ENCODE data around the gene IFT122.

Gene IFT122

DNA sequence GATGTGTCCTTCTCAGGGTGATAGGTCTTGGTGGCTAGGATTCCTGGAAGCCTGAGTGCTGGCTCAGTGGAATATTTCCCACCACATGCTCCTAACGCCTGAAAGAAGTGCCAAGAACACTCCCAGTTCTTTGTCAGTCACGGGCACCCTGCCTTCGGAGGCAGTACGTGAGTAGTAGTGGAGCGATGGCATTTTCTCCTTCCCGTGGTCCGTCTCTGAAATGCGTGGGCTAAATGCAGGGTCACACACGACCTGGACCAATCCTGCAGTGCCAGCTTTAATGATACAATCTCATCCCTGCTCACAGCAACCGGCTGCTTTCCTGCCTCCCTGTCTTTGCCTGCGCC lies 117.5 kb downstream of the IFT122 start:
- DNase-seq (ENCODE audit: low read depth) = no peak

- no peak for DNase-seq (ENCODE audit: low read depth)
Observed at GRCh38 chr3:129558081-129558771, 118.2 kb downstream of the IFT122 start.

- DNase-seq (ENCODE audit: low read depth) = peak; percentile 76
Observed at GRCh38 chr3:129558772-129559564, 118.9 kb downstream of the IFT122 start.

GRCh38 chr3:129559565-129560079 lies 119.6 kb downstream of the IFT122 start:
- DNase-seq (ENCODE audit: low read depth) = no peak

GRCh38 chr3:129560269-129560787 lies 120.3 kb downstream of the IFT122 start:
- peak; percentile 71 for DNase-seq (ENCODE audit: low read depth)

DNA sequence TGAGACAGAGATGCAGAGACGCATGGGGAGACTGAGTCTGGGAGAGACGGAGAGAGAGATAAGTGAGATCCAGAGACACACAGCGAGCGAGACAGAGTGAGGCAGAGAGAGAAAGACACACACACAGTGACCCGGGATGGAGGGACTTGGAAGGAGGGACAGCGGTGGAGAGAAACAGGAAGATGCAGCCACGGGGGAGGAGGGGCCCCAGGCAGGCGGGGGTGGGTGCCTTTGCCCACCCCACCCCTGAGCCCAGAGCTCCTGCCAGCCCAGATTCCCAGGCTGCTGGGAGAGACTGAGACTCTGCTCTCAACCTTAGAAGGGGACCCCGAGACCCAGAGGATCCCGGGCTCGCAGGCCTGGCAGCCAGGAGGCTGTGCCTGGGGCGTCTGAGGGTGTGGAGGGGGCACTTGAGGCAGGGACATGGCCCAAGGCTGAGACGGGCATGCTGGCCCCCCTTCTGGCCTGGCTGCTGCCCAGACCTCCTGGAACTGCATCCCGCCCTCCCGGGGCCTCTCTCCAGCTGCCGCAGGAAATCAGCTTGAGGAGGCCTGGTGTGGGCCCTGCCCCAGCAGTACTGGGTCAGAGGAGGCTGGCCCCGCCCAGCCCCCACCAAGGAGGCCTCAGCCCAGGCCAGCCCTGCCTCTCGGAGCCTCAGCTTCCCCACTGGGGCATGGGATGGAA lies 121.0 kb downstream of the IFT122 start:
- DNase-seq (ENCODE audit: low read depth) = peak; percentile 85

DNA sequence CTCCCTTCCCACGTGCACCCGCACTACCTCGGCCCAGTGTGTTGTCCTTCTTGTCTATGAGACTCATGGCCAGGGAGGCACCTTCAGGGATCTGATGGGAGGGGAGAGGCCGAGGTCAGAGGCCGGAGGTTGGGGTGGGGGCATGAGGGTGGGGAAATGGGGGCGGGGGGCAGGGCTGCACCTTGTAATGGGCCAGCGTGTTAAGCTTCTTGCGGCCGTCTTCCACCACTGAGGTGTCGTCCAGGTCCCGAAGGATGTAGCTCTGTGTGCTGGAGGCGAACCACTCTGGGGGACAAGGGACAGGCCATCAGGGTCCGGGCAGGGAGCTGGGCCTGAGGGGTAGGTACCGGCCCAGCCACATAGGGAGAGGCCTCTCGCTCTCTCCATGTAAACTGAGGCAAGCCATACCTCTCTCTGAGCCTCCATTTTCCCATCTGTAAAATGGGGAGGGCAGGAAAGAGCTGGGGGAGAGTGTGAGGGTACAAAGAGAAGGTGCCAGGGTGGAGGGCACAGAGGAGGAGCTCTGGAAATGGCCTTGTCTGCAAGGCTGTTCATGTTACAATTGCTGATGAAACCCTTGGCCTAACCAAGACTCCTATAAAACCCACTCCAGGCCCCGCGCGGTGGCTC lies 121.7 kb downstream of the IFT122 start:
- DNase-seq (ENCODE audit: low read depth) = no peak

DNA sequence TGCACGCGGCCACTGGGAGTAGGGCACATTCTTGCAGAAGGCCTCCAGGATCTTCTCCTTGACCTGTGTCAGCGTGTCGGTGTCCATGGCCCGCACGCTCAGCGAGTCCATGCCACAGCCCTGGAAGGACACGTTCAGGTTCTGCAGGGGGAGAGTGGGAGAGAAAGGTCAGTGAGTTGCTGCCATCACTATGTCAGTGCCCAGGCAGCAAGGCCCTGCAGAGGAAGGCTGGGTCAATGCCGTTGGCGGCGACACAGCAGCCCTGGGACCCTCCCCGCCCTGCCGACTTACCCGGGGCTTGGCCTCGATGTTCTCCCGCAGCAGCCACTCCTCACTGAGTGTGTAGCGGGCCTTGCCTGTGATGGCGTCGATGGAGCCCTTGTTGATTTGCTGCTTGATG lies 122.8 kb downstream of the IFT122 start:
- DNase-seq (ENCODE audit: low read depth) = no peak

DNA sequence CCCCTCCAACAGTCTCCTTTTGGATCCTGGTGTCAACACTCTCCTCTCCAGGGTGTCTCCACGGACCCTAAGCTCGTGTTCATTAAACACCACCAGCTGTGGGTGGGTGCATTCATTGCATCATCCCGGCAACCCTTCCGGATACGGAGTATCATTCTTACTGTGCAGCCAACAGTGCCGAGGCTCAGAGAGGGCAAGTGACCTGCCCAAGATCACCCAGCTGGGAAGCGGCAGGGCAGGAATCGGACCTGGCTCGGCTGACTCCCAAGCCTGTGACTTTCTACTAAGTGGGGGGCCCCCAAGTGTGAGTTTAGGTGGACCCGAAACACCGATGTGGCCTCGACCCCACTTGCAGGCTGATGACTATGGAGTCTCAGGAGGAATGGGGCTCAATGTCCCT lies 123.3 kb downstream of the IFT122 start:
- DNase-seq (ENCODE audit: low read depth) = no peak

DNA sequence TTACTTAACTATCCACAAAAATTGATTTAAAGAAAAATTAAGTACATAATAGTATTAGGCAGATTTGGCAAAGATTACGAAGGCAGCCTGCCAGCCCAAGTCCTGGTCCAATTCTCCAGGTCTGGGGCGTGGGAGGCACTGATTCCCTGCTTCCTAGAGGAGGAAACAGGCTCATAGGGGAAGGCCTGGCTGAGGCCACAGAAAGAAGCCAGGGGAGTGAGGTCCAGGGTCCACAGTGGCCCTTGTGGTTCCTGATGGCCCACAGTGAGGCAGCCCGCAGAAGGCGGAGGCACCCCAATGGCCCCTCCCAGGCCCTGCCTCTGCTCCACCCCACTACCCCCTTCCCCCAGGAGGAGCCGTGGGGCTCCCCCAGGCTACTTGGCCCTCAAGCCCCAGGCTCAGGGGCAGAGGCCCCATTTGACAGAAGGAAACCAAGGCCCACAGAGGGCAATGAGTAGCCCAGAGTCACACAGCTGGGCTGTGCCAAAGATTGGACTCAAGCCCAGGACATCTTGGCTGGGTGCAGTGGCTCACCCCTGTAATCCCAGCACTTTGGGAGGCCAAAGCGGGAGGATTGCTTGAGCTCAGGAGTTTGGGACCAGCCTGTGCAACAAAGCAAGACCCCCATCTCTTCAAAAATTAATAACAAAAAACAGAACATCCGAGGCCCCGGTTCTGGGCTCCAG lies 124.0 kb downstream of the IFT122 start:
- no peak for DNase-seq (ENCODE audit: low read depth)

DNA sequence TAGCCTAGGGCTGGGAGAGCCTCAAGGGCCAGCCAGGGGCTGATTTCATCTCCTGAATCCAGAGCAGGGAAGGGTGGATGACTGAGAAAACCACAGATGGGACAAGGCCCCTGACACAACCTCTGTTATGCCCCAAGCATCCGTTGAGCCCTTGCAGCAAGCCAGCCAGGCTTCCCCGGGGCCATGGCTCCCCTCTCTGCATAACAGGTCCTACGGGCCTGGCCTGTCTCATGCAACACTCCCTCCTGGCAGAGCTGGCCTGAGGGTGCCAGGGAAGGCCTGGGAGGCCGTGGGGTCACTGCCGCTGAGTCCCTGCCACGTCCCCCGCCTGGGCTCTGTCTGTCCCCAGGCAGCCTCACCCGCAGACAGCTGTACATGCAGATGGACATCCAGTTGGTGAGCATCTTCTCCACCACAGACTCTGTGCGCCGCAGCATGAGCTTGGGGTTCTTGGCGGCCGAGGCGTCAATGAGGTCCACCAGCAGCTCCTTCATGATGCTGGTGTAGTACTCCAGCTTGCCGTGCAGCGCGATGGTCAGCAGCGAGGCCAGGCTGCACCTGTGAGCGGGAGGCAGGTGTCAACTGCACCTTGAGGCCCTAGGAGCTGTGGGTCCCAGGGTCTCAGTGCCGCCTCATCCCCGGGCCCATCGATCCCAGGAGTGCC lies 125.1 kb downstream of the IFT122 start:
- no peak for DNase-seq (ENCODE audit: low read depth)

DNA sequence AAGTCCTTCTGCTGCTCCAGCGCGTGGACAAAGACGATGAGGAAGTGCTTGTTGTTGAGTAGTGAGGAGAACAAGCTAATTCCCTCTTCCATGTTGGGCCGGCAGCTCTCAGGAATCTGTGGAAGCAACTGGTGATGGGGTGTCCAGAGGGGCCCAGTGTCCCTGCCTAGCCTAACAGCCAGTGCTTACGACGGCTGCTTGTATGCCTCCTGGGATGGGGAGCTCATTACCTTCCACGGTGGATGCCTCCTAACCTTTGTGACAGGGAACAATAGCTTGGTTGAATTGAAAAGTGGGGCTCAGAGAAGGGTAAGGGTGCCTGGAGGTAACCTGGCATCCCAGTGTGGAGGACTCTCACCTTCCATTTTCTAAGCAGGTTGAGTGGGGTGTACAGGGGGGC lies 125.9 kb downstream of the IFT122 start:
- DNase-seq (ENCODE audit: low read depth) = no peak

DNA sequence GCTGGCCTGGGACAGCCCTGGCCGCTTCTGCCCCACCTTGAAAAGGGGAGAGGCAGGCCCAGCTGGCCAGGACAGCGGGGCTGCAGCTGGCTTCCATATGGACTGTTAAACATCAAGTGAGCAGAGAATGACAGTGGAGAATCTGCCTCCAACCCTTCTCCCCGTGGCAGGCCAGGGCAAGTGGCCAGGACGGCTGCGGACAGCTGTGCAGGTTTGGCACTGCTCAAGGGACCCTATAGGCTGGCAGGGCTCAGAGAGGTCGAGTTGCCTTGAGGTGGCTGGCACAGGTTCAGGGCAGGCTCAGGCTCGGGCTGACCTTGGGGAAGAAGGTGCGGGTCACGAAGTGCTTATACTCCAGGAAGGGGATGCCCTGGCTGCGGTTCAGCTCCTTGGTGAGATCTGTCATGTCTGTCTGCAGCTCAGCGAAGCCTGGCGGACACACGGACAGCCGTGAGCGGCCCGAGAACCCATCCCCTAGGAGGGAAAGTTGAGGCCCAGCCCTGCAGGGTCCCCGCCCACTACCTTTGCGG lies 127.2 kb downstream of the IFT122 start:
- no peak for DNase-seq (ENCODE audit: low read depth)

- no peak for DNase-seq (ENCODE audit: low read depth)
Observed at GRCh38 chr3:129567939-129568338, 127.9 kb downstream of the IFT122 start.

- no peak for DNase-seq (ENCODE audit: low read depth)
Observed at GRCh38 chr3:129569856-129570255, 129.8 kb downstream of the IFT122 start.
